Bone marrow (tissue), 2 donors: Measurements from ENCODE around the gene GCNT2.
A peak's percentile ranks its signal among the peaks of the same experiment; 100 is the strongest.
"Not testable (repeated sequence)": the region's sequence is repeated elsewhere in the genome, so short reads cannot be mapped to it uniquely, and the experiment has no call there.

Experiments used
- DNase-seq, 2 donors: peaks; one replicate each; lab custom pipeline; 2025; lab: John Stamatoyannopoulos, UW

Gene GCNT2

DNA sequence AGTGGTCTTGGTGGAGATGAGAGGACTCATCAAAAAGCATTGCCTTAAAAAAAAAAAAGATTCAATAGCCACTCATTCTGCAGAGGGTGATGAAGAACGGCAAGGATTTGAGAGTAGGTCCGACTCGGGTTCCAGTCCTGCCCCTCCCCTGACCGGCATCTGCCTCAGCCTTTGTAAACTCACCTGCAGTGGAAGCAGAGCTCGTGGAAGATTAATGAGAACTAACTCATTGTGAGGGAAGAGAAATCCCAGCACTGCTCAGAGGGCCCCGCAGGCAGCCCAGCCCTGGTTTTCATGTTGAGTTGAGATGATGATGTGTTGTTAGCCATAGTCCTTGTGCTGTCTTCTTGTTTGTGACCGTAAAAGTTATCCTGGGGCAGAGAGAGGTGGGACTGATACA lies 59.4 kb downstream of the GCNT2 start:
- no peak for DNase-seq

DNA sequence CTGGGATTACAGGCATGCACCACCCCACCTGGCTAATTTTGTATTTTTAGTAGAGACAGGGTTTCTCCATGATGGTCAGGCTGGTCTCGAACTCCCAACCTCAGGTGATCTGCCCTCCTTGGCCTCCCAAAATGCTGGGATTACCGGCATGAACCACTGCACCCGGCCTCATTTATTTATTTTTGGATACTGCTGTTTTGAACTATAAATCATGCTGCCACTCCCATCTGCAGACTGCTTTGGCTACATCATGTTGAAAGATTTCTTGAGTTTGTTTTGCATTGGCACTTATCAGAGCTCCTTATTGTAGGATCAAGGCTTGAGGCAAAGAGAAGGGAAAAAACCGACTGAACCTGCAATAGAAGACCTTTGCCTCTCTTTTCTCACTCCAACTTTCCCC lies 60.3 kb downstream of the GCNT2 start:
- DNase-seq: not testable (repeated sequence)

GRCh38 chr6:10582774-10583508 lies 61.8 kb downstream of the GCNT2 start:
- no peak for DNase-seq

DNA sequence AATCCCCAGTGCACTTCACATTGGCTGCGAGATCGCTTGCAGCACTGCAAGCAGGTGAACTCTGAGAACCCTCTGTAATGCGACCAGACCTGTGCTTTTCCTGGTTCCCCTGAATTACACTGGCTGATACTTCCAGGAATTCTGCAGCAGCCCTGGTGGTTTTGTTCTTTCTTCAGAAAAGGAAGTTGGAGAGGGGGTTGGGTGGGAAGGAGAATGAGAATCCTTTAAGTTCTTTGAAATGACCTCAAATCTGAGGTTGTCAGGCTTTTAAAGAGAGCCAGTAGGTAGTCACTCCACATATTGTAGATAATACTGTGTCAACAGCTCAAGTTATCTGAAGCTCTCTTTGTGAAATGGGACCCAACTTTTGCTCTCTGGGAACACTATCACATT lies 62.4 kb downstream of the GCNT2 start:
- no peak for DNase-seq

GRCh38 chr6:10584607-10585006 lies 63.5 kb downstream of the GCNT2 start:
- DNase-seq: no peak

DNA sequence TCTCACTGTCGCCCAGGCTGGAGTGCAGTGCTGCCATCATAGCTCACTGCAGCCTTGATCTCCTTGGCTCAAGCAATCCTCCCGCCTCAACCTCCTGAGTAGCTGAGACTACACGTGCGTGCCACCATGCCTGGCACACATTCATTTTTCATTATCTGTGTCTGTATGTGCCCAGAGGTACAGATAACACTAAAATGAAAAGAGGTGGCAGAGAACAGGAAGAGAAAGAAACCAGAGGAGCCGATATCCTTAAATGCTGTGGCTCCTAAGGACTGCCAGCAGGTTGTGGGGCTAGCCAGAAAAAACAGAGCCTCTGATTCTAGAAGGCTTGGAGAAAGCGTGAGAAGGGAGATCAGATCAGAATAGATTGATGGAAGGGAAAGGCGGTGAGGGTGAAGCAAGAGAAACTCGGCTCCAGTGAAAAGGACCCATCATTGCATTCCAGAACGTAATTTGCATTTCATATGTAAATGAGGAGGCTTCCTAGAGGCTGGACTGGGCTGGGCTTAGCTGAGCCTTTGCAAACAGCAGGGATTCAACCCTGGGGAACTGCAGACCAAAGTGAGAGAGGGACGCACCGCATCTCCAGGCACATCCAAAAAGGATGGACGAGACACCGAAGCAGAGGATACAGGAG lies 64.2 kb downstream of the GCNT2 start:
- DNase-seq: no peak

GRCh38 chr6:10586302-10586701 lies 65.2 kb downstream of the GCNT2 start:
- no peak for DNase-seq

DNA sequence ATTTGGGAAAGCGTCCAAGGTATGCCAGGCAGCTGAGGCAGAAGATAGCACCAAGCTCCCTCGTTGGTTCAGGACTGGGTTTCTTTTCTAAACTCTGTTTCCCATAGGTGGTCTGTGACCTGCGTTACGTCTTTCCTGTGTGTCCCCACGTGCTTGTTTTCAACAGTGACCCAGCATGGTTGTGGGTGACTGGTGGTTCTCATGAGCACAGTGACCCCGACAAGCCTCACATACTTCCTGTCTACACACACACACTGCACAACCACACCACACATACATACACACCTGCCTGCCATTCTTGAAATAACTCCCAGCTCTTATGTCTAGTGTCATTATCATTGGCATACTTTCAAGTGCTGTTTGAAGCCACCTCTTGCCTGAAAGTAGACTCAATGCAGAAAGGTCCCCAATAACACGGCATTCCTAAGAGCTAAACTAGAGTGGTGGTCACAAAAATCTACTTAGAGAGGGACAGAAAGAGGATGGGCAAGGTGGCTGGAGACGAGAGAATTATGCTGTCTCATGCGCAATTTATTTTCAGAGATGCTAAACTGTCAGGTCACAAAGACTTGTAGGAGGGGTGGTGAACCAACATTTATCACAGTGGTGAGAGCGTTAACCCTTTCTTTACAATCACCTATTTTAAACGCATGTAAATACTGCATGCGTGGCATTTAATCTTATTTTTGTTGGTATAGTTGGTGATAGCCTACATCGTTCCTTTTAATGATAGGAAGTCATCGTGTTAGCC lies 66.7 kb downstream of the GCNT2 start:
- DNase-seq: no peak

GRCh38 chr6:10588562-10589428 lies 67.6 kb downstream of the GCNT2 start:
- no peak for DNase-seq

- DNase-seq: no peak
These were observed 68.2 kb downstream of the GCNT2 start for GRCh38 chr6:10589429-10589727.

DNA sequence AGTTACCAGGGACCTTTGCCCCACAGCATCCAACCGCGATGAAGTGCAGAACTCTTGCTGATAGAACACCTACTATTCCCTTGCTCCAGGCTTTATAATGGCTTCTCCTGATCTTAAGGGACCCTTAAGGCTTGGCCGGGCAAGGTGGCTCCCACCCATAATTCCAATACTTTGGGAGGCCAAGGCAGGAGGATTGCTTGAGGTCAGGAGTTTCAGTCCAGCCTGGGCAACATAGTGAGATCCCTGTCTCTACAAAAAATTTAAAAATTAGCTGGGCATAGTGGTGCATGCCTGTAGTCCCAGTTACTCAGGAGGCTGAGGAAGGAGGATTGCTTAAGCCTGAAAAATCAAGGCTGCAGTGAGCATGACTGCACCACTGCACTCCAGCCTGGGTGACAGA lies 68.8 kb downstream of the GCNT2 start:
- no peak for DNase-seq

- DNase-seq: no peak
These were observed 70.4 kb downstream of the GCNT2 start for GRCh38 chr6:10591422-10592160.

DNA sequence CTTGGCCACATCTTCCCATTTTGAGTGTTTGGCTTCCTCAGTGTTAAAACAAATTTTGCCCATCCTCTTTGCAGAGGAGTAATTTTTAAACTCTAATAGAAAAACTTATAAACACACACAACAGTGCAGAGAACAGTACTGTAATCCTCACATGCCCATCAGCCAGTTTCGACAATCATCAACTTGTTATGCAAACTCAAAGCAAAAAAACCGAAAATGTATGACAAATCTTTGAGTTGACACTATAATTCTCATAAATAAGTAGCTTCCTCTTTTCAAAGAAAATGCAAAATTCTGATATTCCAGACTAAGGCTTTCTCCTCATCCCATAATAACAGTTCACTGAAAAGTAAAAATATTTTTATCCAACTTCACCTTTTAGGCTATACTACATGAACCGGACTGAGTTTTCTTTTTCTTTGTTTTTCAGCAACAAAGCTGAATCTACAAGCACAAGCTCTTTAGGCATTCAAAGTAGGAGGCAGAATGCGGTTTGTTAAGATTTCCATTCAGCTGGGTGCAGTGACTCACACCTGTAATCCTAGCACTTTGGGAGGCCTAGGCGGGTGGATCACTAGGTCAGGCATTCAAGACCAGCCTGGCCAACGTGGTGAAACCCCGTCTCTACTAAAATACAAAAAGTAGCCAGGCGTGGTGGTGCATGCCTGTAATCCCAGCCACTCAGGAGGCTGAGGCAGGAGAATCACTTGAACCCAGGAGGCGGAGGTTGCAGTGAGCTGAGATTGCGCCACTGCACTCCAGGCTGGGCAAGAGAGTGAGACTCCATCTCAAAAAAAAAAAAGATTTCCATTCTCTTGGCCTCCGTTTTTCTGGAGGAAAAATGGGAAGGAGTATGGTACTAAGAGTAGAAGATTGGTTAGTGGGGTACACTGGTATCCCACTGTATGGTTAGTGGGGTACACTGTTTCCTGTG lies 74.8 kb downstream of the GCNT2 start:
- peak in 1 of 2 donors; percentile 38 for DNase-seq

DNA sequence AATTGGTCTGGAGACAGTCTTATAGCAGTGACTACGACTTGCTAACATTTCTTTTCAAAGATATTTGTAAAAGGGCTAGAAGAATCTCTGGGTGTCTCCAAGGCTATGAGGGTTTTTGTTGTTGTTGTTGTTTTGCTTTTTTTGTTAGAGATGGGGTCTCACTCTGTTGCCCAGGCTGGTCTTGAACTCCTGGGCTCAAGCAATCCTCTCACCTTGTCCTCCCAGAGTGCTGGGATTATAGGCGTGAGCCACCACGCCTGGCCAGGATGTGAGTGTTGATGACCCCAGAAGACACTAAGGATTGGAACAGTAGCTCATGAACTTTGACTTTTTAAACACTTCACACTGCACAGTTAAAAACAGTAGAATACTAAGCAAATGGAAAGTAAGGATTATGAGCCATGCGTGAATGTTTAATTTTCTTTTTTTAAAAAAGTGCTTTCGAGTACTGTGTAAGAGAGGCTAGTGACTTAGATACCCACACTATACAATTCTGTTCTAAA lies 76.4 kb downstream of the GCNT2 start:
- DNase-seq: no peak

DNA sequence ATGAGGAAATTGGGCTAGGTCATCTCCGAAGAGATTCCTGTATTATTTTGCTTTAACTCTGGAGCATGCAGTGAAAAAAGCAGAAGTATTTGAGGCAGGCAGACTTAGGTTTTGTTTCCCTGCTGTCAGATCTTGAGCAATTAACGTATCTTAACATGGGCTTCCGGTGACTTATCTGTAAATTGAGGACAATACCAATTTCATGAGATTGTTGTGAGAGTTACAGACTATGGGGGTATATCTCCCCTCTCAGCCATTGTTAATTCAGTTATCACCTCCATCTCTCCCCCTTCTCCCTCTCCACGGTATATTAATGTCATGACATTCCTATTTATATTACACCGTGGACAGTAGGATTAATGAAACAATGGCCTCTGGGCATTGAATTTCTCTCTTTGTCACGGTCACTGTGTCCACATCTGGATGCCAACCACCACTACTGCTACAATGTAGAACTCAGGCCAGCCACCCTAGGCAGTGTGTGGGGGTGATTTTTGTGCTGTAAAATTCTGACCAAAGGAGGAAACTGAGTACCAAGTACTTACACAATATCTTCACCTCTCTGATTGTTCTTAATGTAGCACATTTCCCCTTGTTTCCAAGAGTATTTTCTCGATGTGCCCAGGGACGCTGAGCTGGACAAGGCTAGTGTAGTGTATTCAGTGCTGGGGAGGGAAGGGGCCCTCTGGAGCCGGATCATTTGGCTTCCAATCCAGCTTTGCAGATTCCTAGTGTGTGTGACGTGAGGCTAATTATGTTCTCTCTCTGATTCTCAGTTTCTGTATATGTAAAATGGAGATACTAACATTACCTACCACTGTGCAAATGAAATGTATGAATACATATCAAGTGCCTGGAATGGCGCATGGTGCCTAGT lies 77.2 kb downstream of the GCNT2 start:
- peak in 1 of 2 donors; percentile 46 for DNase-seq

DNA sequence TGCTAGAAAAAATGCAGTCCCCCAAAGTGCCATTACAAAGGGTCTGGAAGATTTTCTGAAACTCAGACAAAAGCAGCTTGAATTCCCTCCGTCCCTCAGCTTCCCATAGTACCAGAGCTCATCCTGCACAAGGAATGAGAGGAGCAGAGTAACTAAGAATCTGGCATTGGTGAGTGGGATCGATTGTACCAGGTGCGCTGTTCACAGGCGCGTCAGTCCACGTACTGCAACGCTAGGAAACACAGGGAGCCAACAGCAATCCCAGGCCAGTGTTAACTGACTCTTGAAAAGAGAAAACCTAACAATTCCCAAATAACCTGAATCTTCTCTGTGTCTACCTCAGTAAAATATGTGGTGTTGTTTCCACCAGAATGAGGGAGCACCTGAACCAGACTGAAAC lies 77.9 kb downstream of the GCNT2 start:
- no peak for DNase-seq

GRCh38 chr6:10600681-10601080 lies 79.5 kb downstream of the GCNT2 start:
- not testable (repeated sequence) for DNase-seq

DNA sequence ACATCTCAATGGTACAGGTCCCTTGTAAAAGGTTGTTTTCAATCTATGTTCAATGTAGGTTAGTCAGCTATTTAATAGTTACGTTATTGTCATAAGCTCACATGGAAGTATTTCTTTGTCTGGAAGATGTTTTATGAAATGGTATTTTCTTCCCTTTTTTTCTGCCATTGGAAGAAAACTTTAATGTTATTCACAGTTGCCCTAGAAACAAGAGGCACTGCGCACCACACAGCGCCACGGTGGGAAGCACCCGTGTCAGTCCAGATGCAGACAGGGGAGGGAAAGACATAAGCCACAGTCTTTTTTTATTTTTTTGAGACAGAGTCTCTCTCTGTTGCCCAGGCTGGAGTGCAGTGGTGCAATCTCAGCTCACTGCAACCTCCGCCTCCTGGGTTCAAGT lies 82.1 kb downstream of the GCNT2 start:
- DNase-seq: no peak

- DNase-seq: no peak
These were observed 87.9 kb downstream of the GCNT2 start for GRCh38 chr6:10609038-10609437.
